Ectodermal cell (in vitro differentiated cells): Measurements from ENCODE around the gene ZNG1A.
"Not testable (repeated sequence)": the region's sequence is repeated elsewhere in the genome, so short reads cannot be mapped to it uniquely, and the experiment has no call there.

Source experiments
- H3K27ac ChIP-seq: 2 replicates; pipeline ENCODE4 v1.7.0; 2013; ENCODE audit warnings: mild to moderate bottlenecking, low read depth, low read length; ENCODE audit not compliant: insufficient read depth, poor library complexity, severe bottlenecking
- H3K27me3 ChIP-seq: 2 replicates; pipeline ENCODE4 v1.7.0; 2013; ENCODE audit warnings: mild to moderate bottlenecking, low read length; ENCODE audit not compliant: insufficient read depth, control insufficient read depth, poor library complexity, severe bottlenecking
- H3K36me3 ChIP-seq: one replicate; pipeline ENCODE4 v1.7.0; 2013; ENCODE audit warnings: low read length; ENCODE audit not compliant: control insufficient read depth, insufficient read depth
- H3K4me1 ChIP-seq: one replicate; pipeline ENCODE4 v1.7.0; 2013; ENCODE audit warnings: low read length; ENCODE audit not compliant: control insufficient read depth, insufficient read depth
- H3K4me3 ChIP-seq: 2 replicates; pipeline ENCODE4 v1.7.0; 2013; ENCODE audit warnings: low read depth, low read length, control low read depth; ENCODE audit not compliant: insufficient read depth
- H3K9me3 ChIP-seq: 2 replicates; pipeline ENCODE4 v1.7.0; 2013; ENCODE audit warnings: mild to moderate bottlenecking, low read length, moderate library complexity; ENCODE audit not compliant: control insufficient read depth
- WGBS, 2 experiments: methylation state at CpG; one replicate each; pipeline ENCODE4 v1.1.7; 2013; ENCODE audit warnings: missing lambda C conversion rate in 2 of 2; 5-methylcytosine and 5-hydroxymethylcytosine counted together

Gene ZNG1A

GRCh38 chr9:216866-217265 is 38.0 kb upstream of the ZNG1A start:
- no peak overlapping the region for H3K4me3 ChIP-seq
- peaks cover 51% of the 10 kb centered on the region for H3K27me3 ChIP-seq

GRCh38 chr9:215631-216155 is 36.8 kb upstream of the ZNG1A start:
- H3K4me3 ChIP-seq: peak overlapping the region; percentile 46
- no peaks in the 10 kb centered on the region for H3K9me3 ChIP-seq
- H3K27me3 ChIP-seq: peaks cover 52% of the 10 kb centered on the region
- no peaks in the 10 kb centered on the region for H3K36me3 ChIP-seq
- no peak overlapping the region for H3K27ac ChIP-seq
- H3K4me1 ChIP-seq: no peaks in the 10 kb centered on the region
- WGBS, 2 experiments: 69 to 75% methylated on average over 5 to 6 of the region's 6 CpGs

More at GRCh38 chr9:216866-217265, 38.0 kb upstream of the ZNG1A start:
- 80 to 85% methylated on average over 1 of the region's 1 CpG for WGBS, 2 experiments
- Histone ChIP-seq H3K36me3 (no peaks in the 10 kb centered on the region), H3K4me1 (no peaks in the 10 kb centered on the region), H3K27ac (no peak overlapping the region), H3K9me3 (no peaks in the 10 kb centered on the region)

GRCh38 chr9:214648-215493 is 36.0 kb upstream of the ZNG1A start, which contains the start of gene DOCK8:
TSS of gene DOCK8 (plus strand) at chr9:214865. CDS start at chr9:214977, 112 bp downstream.
- peak within 1 kb of the TSS; percentile 46 for H3K4me3 ChIP-seq
- no peak within 1 kb of the TSS for H3K27ac ChIP-seq
- 0 to 1% methylated on average over 103 of the region's 103 CpGs for WGBS, 2 experiments
- H3K36me3 ChIP-seq: no peaks in the 10 kb centered on the region
- H3K27me3 ChIP-seq: peaks cover 52% of the 10 kb centered on the region
- no peaks in the 10 kb centered on the region for H3K4me1 ChIP-seq
- H3K9me3 ChIP-seq: no peaks in the 10 kb centered on the region

- Histone ChIP-seq H3K27ac (no peak overlapping the region), H3K36me3 (no peaks in the 10 kb centered on the region), H3K4me3 (peak overlapping the region; percentile 46), H3K27me3 (peaks cover 52% of the 10 kb centered on the region), H3K9me3 (no peaks in the 10 kb centered on the region), H3K4me1 (no peaks in the 10 kb centered on the region)
- 6 to 7% methylated on average over 14 of the region's 14 CpGs for whole genome bisulfite sequencing, 2 experiments
Measured at GRCh38 chr9:214351-214647, 35.4 kb upstream of the ZNG1A start.

GRCh38 chr9:213901-214300 is 35.0 kb upstream of the ZNG1A start:
- H3K27ac ChIP-seq, H3K9me3 ChIP-seq, H3K4me3 ChIP-seq, H3K36me3 ChIP-seq, H3K4me1 ChIP-seq: not testable (repeated sequence)
- 91 to 95% methylated on average over 24 of the region's 24 CpGs for WGBS, 2 experiments
- peaks cover 52% of the 10 kb centered on the region for H3K27me3 ChIP-seq

- no peaks in the 10 kb centered on the region for H3K36me3 ChIP-seq
- no peaks in the 10 kb centered on the region for H3K4me1 ChIP-seq
- no peak overlapping the region for H3K27ac ChIP-seq
- H3K9me3 ChIP-seq: no peaks in the 10 kb centered on the region
- peaks cover 52% of the 10 kb centered on the region for H3K27me3 ChIP-seq
- 92 to 93% methylated on average over 3 of the region's 3 CpGs for whole genome bisulfite sequencing, 2 experiments
- H3K4me3 ChIP-seq: no peak overlapping the region
Measured at GRCh38 chr9:212297-212696, 33.4 kb upstream of the ZNG1A start.

GRCh38 chr9:211557-211956 is 32.7 kb upstream of the ZNG1A start:
- Histone ChIP-seq H3K4me3 (no peak overlapping the region), H3K27ac (no peak overlapping the region), H3K36me3 (no peaks in the 10 kb centered on the region), H3K4me1 (no peaks in the 10 kb centered on the region), H3K27me3 (peaks cover 47% of the 10 kb centered on the region), H3K9me3 (no peaks in the 10 kb centered on the region)
- 74% methylated on average over 5 of the region's 5 CpGs for WGBS, 2 experiments

GRCh38 chr9:211036-211435 is 32.2 kb upstream of the ZNG1A start:
- Histone ChIP-seq H3K36me3 (no peaks in the 10 kb centered on the region), H3K27ac (no peak overlapping the region), H3K4me3 (no peak overlapping the region), H3K9me3 (no peaks in the 10 kb centered on the region), H3K4me1 (no peaks in the 10 kb centered on the region), H3K27me3 (peaks cover 42% of the 10 kb centered on the region)
- 88 to 90% methylated on average over 7 of the region's 7 CpGs for WGBS, 2 experiments

- 85 to 87% methylated on average over 14 of the region's 14 CpGs for WGBS, 2 experiments
- Histone ChIP-seq H3K27me3 (peaks cover 24% of the 10 kb centered on the region), H3K9me3 (no peaks in the 10 kb centered on the region)
Measured at GRCh38 chr9:209143-209758, 30.4 kb upstream of the ZNG1A start.

GRCh38 chr9:206481-206880 is 27.6 kb upstream of the ZNG1A start:
- Histone ChIP-seq H3K27me3 (no peaks in the 10 kb centered on the region), H3K36me3 (no peaks in the 10 kb centered on the region), H3K4me3 (no peak overlapping the region), H3K4me1 (no peaks in the 10 kb centered on the region), H3K27ac (no peak overlapping the region), H3K9me3 (no peaks in the 10 kb centered on the region)
- WGBS, 2 experiments: no CpG with 5 or more reads among the region's 1 CpG

More at GRCh38 chr9:209143-209758, 30.4 kb upstream of the ZNG1A start:
- no peak overlapping the region for H3K4me3 ChIP-seq
- no peaks in the 10 kb centered on the region for H3K36me3 ChIP-seq
- H3K27ac ChIP-seq: no peak overlapping the region
- H3K4me1 ChIP-seq: no peaks in the 10 kb centered on the region
